HEK293 (cell line): Measurements from ENCODE around the gene ROR2.

ENCODE experiments used
- BCL11A ChIP-seq: fragments of 450-650 bp; formaldehyde crosslinking; IDR thresholded peaks from 2 replicates; pipeline ENCODE4 v1.5.1; 2016; ENCODE audit warnings: low read depth, missing biosample characterization, missing genetic modification characterization
- BCL11B ChIP-seq: fragments of 450-650 bp; formaldehyde crosslinking; IDR thresholded peaks from 2 replicates; pipeline ENCODE4 v1.5.1; 2016; ENCODE audit warnings: low read depth, missing biosample characterization, missing genetic modification characterization
- HOXC10 ChIP-seq: sonication (generic); formaldehyde crosslinking; IDR thresholded peaks from 2 replicates; pipeline ENCODE4 v1.8.1; 2023; ENCODE audit warnings: mild to moderate bottlenecking, missing genetic modification reagents
- HOXD13 ChIP-seq: sonication (generic); formaldehyde crosslinking; IDR thresholded peaks from 2 replicates; pipeline ENCODE4 v1.8.0; 2022; ENCODE audit warnings: missing genetic modification reagents, borderline replicate concordance
- KLF16 ChIP-seq: fragments of 450-650 bp; formaldehyde crosslinking; IDR thresholded peaks from 2 replicates; pipeline ENCODE4 v1.5.1; 2017; ENCODE audit warnings: missing biosample characterization, missing genetic modification characterization
- PRDM10 ChIP-seq: fragments of 450-650 bp; formaldehyde crosslinking; IDR thresholded peaks from 2 replicates; pipeline ENCODE4 v1.5.1; 2016; ENCODE audit warnings: missing biosample characterization, missing genetic modification characterization
- PRDM6 ChIP-seq: fragments of 450-650 bp; formaldehyde crosslinking; IDR thresholded peaks from 2 replicates; pipeline ENCODE4 v1.5.1; 2017; ENCODE audit warnings: missing biosample characterization, missing genetic modification characterization
- RBAK ChIP-seq: fragments of 450-650 bp; formaldehyde crosslinking; IDR thresholded peaks from 2 replicates; pipeline ENCODE4 v1.5.1; 2016; ENCODE audit warnings: missing biosample characterization, missing genetic modification characterization
- SP2 ChIP-seq: fragments of 450-650 bp; formaldehyde crosslinking; IDR thresholded peaks from 2 replicates; pipeline ENCODE4 v1.5.1; 2016; ENCODE audit warnings: missing biosample characterization, missing genetic modification characterization
- SP3 ChIP-seq: fragments of 450-650 bp; formaldehyde crosslinking; IDR thresholded peaks from 2 replicates; pipeline ENCODE4 v1.5.1; 2016; ENCODE audit warnings: missing biosample characterization, missing genetic modification characterization
- TSHZ1 ChIP-seq: fragments of 450-650 bp; formaldehyde crosslinking; IDR thresholded peaks from 2 replicates; pipeline ENCODE4 v1.5.1; 2016; ENCODE audit warnings: missing biosample characterization, missing genetic modification characterization, borderline replicate concordance
- WT1 ChIP-seq: fragments of 450-650 bp; formaldehyde crosslinking; IDR thresholded peaks from 2 replicates; pipeline ENCODE4 v1.5.1; 2016; ENCODE audit warnings: missing biosample characterization, missing genetic modification characterization
- ZNF133 ChIP-seq: fragments of 450-650 bp; formaldehyde crosslinking; IDR thresholded peaks from 2 replicates; pipeline ENCODE4 v1.5.1; 2016; ENCODE audit warnings: missing biosample characterization, missing genetic modification characterization
- ZNF140 ChIP-seq: fragments of 450-650 bp; formaldehyde crosslinking; IDR thresholded peaks from 2 replicates; pipeline ENCODE4 v1.5.1; 2016; ENCODE audit warnings: missing biosample characterization, missing genetic modification characterization
- ZNF175 ChIP-seq: fragments of 450-650 bp; formaldehyde crosslinking; IDR thresholded peaks from 2 replicates; pipeline ENCODE4 v1.5.1; 2016; ENCODE audit warnings: missing biosample characterization, missing genetic modification characterization
- ZNF19 ChIP-seq: fragments of 450-650 bp; formaldehyde crosslinking; IDR thresholded peaks from 2 replicates; pipeline ENCODE4; 2016; ENCODE audit warnings: missing biosample characterization, missing genetic modification characterization, low read depth
- ZNF211 ChIP-seq: fragments of 450-650 bp; formaldehyde crosslinking; IDR thresholded peaks from 2 replicates; pipeline ENCODE4 v1.5.1; 2016; ENCODE audit warnings: low read depth, missing biosample characterization, missing genetic modification characterization
- ZNF214 ChIP-seq: fragments of 450-650 bp; formaldehyde crosslinking; IDR thresholded peaks from 2 replicates; pipeline ENCODE4 v1.5.1; 2017; ENCODE audit warnings: missing biosample characterization, mild to moderate bottlenecking, missing genetic modification characterization, borderline replicate concordance
- ZNF266 ChIP-seq: fragments of 450-650 bp; formaldehyde crosslinking; IDR thresholded peaks from 2 replicates; pipeline ENCODE4 v1.5.1; 2016; ENCODE audit warnings: missing biosample characterization, missing genetic modification characterization, low read depth
- ZNF311 ChIP-seq: fragments of 450-650 bp; formaldehyde crosslinking; IDR thresholded peaks from 2 replicates; pipeline ENCODE4 v1.5.1; 2017; ENCODE audit warnings: missing biosample characterization, missing genetic modification characterization, borderline replicate concordance
- ZNF341 ChIP-seq: fragments of 450-650 bp; formaldehyde crosslinking; IDR thresholded peaks from 2 replicates; pipeline ENCODE4; 2016; ENCODE audit warnings: low read depth, missing biosample characterization, missing genetic modification characterization
- ZNF366 ChIP-seq: fragments of 450-650 bp; formaldehyde crosslinking; conservative IDR thresholded peaks from 2 replicates; pipeline ENCODE4 v1.5.1; 2016; ENCODE audit warnings: missing biosample characterization, missing genetic modification characterization
- ZNF391 ChIP-seq: fragments of 450-650 bp; formaldehyde crosslinking; IDR thresholded peaks from 2 replicates; pipeline ENCODE4 v1.5.1; 2016; ENCODE audit warnings: low read depth, missing biosample characterization, missing genetic modification characterization, borderline replicate concordance
- ZNF449 ChIP-seq: fragments of 450-650 bp; formaldehyde crosslinking; IDR thresholded peaks from 2 replicates; pipeline ENCODE4 v1.5.1; 2017; ENCODE audit warnings: missing biosample characterization, mild to moderate bottlenecking, missing genetic modification characterization, moderate library complexity
- ZNF600 ChIP-seq: fragments of 450-650 bp; formaldehyde crosslinking; IDR thresholded peaks from 2 replicates; pipeline ENCODE4 v1.5.1; 2016; ENCODE audit warnings: missing biosample characterization, missing genetic modification characterization
- ZNF621 ChIP-seq: fragments of 450-650 bp; formaldehyde crosslinking; IDR thresholded peaks from 2 replicates; pipeline ENCODE4 v1.5.1; 2017; ENCODE audit warnings: missing biosample characterization, missing genetic modification characterization
- ZNF624 ChIP-seq: fragments of 450-650 bp; formaldehyde crosslinking; IDR thresholded peaks from 2 replicates; pipeline ENCODE4 v1.5.1; 2017; ENCODE audit warnings: missing biosample characterization, missing genetic modification characterization
- ZNF629 ChIP-seq: fragments of 450-650 bp; formaldehyde crosslinking; IDR thresholded peaks from 2 replicates; pipeline ENCODE4 v1.5.1; 2017; ENCODE audit warnings: missing biosample characterization, missing genetic modification characterization
- ZNF677 ChIP-seq: fragments of 450-650 bp; IDR thresholded peaks from 2 replicates; pipeline ENCODE4 v1.5.0; 2018; ENCODE audit warnings: missing biosample characterization, mild to moderate bottlenecking, missing genetic modification characterization, moderate library complexity
- ZNF76 ChIP-seq: fragments of 450-650 bp; formaldehyde crosslinking; IDR thresholded peaks from 2 replicates; pipeline ENCODE4; 2016; ENCODE audit warnings: low read depth, missing biosample characterization, missing genetic modification characterization, borderline replicate concordance
- ZNF776 ChIP-seq: fragments of 450-650 bp; formaldehyde crosslinking; IDR thresholded peaks from 2 replicates; pipeline ENCODE4 v1.5.0; 2017; ENCODE audit warnings: missing biosample characterization, missing genetic modification characterization, borderline replicate concordance
- ZNF785 ChIP-seq: fragments of 450-650 bp; formaldehyde crosslinking; IDR thresholded peaks from 2 replicates; pipeline ENCODE4 v1.5.1; 2016; ENCODE audit warnings: missing biosample characterization, missing genetic modification characterization

Gene ROR2

GRCh38 chr9:91948101-91948596, 1.9 kb downstream of the ROR2 start (continued):
- TF ChIP-seq HOXD13 (CRISPR knock-in tag) (no peak), ZNF175 (no peak), ZNF785 (tag by site-specific recombination) (no peak), ZNF76 (no peak), ZNF311 (no peak), ZNF366 (peak; percentile 72), PRDM6 (tag by site-specific recombination) (peak; percentile 89), SP3 (tag by site-specific recombination) (no peak), RBAK (tag by site-specific recombination) (no peak), PRDM10 (peak; percentile 79), ZNF600 (tag by site-specific recombination) (no peak), ZNF621 (tag by site-specific recombination) (no peak), KLF16 (tag by site-specific recombination) (no peak), ZNF341 (tag by site-specific recombination) (no peak; the same call in 1 of the 2 replicates), TSHZ1 (tag by site-specific recombination) (peak; percentile 34; the same call in 1 of the 2 replicates), ZNF776 (no peak), BCL11A (no peak; the same call in 1 of the 2 replicates), ZNF140 (tag by site-specific recombination) (no peak), ZNF629 (tag by site-specific recombination) (peak; percentile 92), ZNF449 (tag by site-specific recombination) (peak; percentile 91), ZNF19 (tag by site-specific recombination) (no peak), WT1 (tag by site-specific recombination) (peak; percentile 75; the same call in 1 of the 2 replicates), HOXC10 (CRISPR knock-in tag) (no peak), ZNF624 (no peak), ZNF391 (no peak), SP2 (tag by site-specific recombination) (peak; percentile 39), ZNF266 (tag by site-specific recombination) (no peak), ZNF214 (no peak), ZNF133 (no peak), ZNF211 (tag by site-specific recombination) (no peak), BCL11B (tag by site-specific recombination) (no peak), ZNF677 (tag by site-specific recombination) (no peak)
